Natural killer cell treated with Interleukin-12 subunit alpha and Interleukin-12 subunit beta and Interleukin-15 and Interleukin-18, amount 100 ng/mL, for 72 hours (primary cell): ENCODE results near the gene GRIN3B. TPM values are rescaled to one million over a fixed set of nuclear protein-coding genes. Genes with fewer than 3 reads are reported as not detected.

ENCODE experiments used
- ATAC-seq, 2 donors: fragments of 150-1000 bp; cut with Tn5 transposase in 1 of 2; sonication (Bioruptor Pico), chemical (Tn5 transposase) in 1 of 2; 2 replicates each; pipeline ENCODE4 v1.10.0; 2021
- DNase-seq: peaks from one replicate; pipeline ENCODE4 v3.0.0; 2022; ENCODE audit warnings: low spot score
- H3K27ac Mint-ChIP-seq, 2 donors: 1 replicate in 1 of 2; 2 replicates in 1 of 2; pipeline ENCODE4 v1.8.0; 2022; ENCODE audit warnings: mixed read lengths in 2 of 2, mild to moderate bottlenecking in 1 of 2, moderate library complexity in 1 of 2
- H3K27me3 Mint-ChIP-seq, 2 donors: 1 replicate in 1 of 2; 2 replicates in 1 of 2; pipeline ENCODE4 v1.8.0; 2022; ENCODE audit warnings: mixed read lengths in 2 of 2
- H3K36me3 Mint-ChIP-seq: one replicate; pipeline ENCODE4 v1.8.0; 2022; ENCODE audit warnings: mixed read lengths
- H3K4me1 Mint-ChIP-seq, 2 donors: 1 replicate in 1 of 2; 2 replicates in 1 of 2; pipeline ENCODE4 v1.8.0; 2022; ENCODE audit warnings: low read depth in 2 of 2, mixed read lengths in 2 of 2, mild to moderate bottlenecking in 1 of 2
- H3K4me3 Mint-ChIP-seq: one replicate; pipeline ENCODE4 v1.8.0; 2022; ENCODE audit warnings: mixed read lengths
- H3K9me3 Mint-ChIP-seq: 2 replicates; pipeline ENCODE4 v1.8.0; 2022; ENCODE audit warnings: mixed read lengths
- total RNA-seq, 2 donors: library from RNA; stranded (reverse); gene quantifications; one replicate each; pipeline ENCODE4 v1.2.3, GENCODE V29; 2022

GRIN3B gene
- total RNA-seq, 2 donors from 2014 or later, result not detected

- no peak for ATAC-seq
- Mint-ChIP-seq H3K4me1 (peaks cover 6 to 8% of the 10 kb centered on the region in 2 donors), H3K27ac (no peak overlapping the region), H3K4me3 (no peak overlapping the region), H3K36me3 (no peaks in the 10 kb centered on the region), H3K27me3 (no peaks in the 10 kb centered on the region), H3K9me3 (no peaks in the 10 kb centered on the region)
- DNase-seq, result no peak
Measured at GRCh38 chr19:1012334-1012733, 12.1 kb downstream of the GRIN3B start.

GRCh38 chr19:1013218-1013617 is 13.0 kb downstream of the GRIN3B start:
- H3K9me3 Mint-ChIP-seq, result no peaks in the 10 kb centered on the region
- H3K4me3 Mint-ChIP-seq, result no peak overlapping the region
- ATAC-seq (no peak), DNase-seq (no peak)
- peaks cover 14 to 15% of the 10 kb centered on the region in 2 donors for H3K4me1 Mint-ChIP-seq
- no peak overlapping the region for H3K27ac Mint-ChIP-seq
- no peaks in the 10 kb centered on the region for H3K27me3 Mint-ChIP-seq
- H3K36me3 Mint-ChIP-seq, result no peaks in the 10 kb centered on the region

GRCh38 chr19:1014161-1015060 is 14.2 kb downstream of the GRIN3B start:
- ATAC-seq (no peak), DNase-seq (no peak)
- Mint-ChIP-seq H3K4me3 (no peak overlapping the region), H3K27ac (no peak overlapping the region), H3K27me3 (no peaks in the 10 kb centered on the region), H3K4me1 (peaks cover 14 to 15% of the 10 kb centered on the region in 2 donors), H3K9me3 (no peaks in the 10 kb centered on the region), H3K36me3 (no peaks in the 10 kb centered on the region)

DNA sequence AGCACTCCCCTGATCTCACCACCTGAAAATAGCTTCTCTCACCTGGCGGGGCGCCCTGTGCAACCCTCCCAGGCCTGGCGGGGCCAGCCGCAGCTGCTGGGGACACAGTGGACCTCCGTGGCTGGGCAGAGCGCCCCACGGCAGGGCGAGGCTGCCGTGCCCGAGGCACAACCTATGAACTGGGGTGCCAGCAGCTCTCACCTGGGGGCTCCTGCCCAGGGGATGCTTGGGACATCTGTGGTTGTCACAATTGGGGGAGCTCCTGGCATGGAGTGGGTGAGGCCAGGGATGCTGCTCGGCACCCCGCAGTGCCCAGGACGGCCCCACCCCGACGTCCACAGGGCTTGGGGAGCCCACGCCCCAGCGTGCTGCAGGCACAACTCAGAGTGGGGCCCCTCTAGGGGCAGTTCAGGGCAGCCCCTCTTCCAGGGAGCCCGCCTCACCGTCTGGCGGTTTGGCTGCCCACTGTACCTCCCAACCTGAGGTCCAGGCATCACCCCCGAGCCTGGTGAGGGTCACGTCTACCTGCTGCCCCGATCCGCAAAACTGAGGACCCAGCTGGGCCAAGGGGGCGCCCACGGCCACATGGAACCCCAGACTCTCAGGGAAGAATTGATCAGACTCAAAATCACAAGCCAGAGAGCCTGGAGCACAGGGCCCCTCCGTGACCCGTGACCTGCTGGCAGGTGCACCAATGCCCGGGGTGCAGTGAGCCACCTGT is 15.0 kb downstream of the GRIN3B start:
- H3K9me3 Mint-ChIP-seq, result no peaks in the 10 kb centered on the region
- no peak for ATAC-seq
- H3K36me3 Mint-ChIP-seq, result no peaks in the 10 kb centered on the region
- H3K4me1 Mint-ChIP-seq, result peaks cover 18% of the 10 kb centered on the region in 2 donors
- no peak overlapping the region for H3K27ac Mint-ChIP-seq
- no peaks in the 10 kb centered on the region for H3K27me3 Mint-ChIP-seq
- no peak overlapping the region for H3K4me3 Mint-ChIP-seq
- no peak for DNase-seq

DNA sequence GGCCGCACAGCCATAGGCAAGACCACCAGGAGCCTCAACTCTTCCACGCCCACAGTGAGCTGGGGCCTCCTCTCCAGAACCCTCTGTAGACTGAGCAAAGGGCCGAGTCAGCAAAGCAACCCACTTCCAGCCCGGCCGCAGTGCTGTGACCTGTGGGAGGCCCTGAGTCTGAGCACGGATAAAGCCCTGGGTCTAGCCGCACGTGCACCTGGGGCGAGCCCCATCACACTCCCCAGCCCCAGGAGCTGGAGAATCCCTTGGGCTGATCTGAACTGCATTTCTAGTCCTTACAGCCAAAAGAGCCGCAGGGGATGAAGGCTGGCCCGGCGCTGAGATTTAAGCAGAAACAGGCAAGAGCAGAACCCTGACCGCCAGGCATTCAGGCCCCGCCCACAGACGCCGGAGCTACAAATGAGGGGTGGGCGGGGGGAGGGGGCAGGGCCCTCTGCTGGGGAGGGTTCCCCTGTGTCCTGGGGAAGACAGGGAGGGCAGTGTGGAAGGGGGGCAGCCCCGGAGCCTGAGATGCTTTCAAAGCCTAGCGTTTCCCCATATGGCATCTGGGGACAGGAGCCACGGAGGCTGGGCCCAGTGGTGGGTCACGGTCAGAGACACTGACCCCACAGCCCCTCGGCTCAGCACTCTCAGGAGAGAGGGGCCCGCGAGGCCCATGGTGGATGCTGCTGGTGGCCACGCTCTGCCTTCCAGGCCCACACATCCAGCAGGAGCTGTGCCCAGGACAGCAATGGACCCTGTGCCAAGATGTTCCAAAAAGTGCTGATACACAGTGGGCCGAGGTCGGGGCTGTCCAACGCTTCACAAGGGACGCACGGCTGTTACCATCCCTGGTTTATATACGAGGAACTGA is 15.8 kb downstream of the GRIN3B start:
- DNase-seq, result no peak
- no peak for ATAC-seq
- H3K4me1 Mint-ChIP-seq, result peaks cover 18 to 19% of the 10 kb centered on the region in 2 donors
- no peaks in the 10 kb centered on the region for H3K36me3 Mint-ChIP-seq
- H3K9me3 Mint-ChIP-seq, result no peaks in the 10 kb centered on the region
- H3K27me3 Mint-ChIP-seq, result no peaks in the 10 kb centered on the region
- no peak overlapping the region for H3K27ac Mint-ChIP-seq
- no peak overlapping the region for H3K4me3 Mint-ChIP-seq

GRCh38 chr19:1016647-1017114 is 16.5 kb downstream of the GRIN3B start:
- no peak for DNase-seq
- Mint-ChIP-seq H3K9me3 (no peaks in the 10 kb centered on the region), H3K4me1 (peaks cover 24 to 26% of the 10 kb centered on the region in 2 donors), H3K4me3 (peak overlapping the region; percentile 31), H3K27ac (peak overlapping the region in 1 of 2 donors; percentile 64), H3K36me3 (no peaks in the 10 kb centered on the region), H3K27me3 (no peaks in the 10 kb centered on the region)
- ATAC-seq, result no peak

DNA sequence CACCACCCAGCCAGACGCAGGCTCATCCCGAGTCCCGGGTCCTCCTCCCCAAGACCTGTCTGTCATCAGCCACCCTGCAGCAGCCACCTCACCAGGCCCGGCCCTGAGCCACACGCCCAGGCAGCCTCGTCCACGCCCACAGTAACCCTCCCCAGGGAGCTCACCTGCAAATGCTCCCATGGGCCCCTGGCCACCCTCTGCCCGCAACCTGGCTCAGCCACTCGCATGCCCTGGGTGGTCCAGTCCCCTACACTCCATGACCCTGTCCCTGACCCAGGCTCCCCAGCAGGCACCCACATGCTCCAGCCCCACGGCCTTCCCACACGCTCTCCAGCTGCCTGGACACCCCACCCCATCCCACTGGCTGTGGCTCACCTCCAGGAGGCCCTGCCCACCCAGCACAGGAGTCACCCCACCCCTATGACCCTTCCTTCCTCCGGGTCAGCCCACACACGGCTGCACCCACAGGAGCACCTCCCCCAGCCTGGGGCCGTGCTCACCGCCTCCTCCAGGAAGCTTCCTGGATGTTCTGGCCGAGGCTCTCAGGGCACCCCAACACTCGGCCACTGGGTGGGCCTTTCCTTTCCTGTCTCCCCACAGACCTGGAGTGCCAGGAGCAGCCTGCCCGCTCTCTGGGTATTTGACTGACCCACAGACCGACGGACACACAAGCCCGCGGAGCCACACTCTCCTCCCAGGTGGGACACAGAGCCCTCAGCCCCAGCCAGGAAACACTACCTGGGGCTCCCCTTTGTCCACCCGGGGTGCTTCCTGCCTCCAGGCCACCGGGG is 17.1 kb downstream of the GRIN3B start:
- Mint-ChIP-seq H3K4me3 (peak overlapping the region; percentile 31), H3K36me3 (no peaks in the 10 kb centered on the region), H3K4me1 (peaks cover 26 to 28% of the 10 kb centered on the region in 2 donors), H3K9me3 (no peaks in the 10 kb centered on the region), H3K27me3 (no peaks in the 10 kb centered on the region), H3K27ac (peak overlapping the region; percentile 39 to 64)
- DNase-seq (no peak), ATAC-seq (no peak)

GRCh38 chr19:1017906-1018305 is 17.7 kb downstream of the GRIN3B start:
- Mint-ChIP-seq H3K27ac (peak overlapping the region; percentile 39 to 64), H3K4me1 (peaks cover 26 to 28% of the 10 kb centered on the region in 2 donors), H3K4me3 (peak overlapping the region; percentile 99), H3K9me3 (no peaks in the 10 kb centered on the region), H3K27me3 (no peaks in the 10 kb centered on the region), H3K36me3 (no peaks in the 10 kb centered on the region)
- no peak for ATAC-seq
- no peak for DNase-seq

- no peak for DNase-seq
- Mint-ChIP-seq H3K9me3 (no peaks in the 10 kb centered on the region), H3K27ac (peak overlapping the region; percentile 39 to 64), H3K4me1 (peaks cover 26 to 28% of the 10 kb centered on the region in 2 donors), H3K4me3 (peak overlapping the region; percentile 99), H3K36me3 (no peaks in the 10 kb centered on the region), H3K27me3 (no peaks in the 10 kb centered on the region)
- no peak for ATAC-seq
Measured at GRCh38 chr19:1018393-1018792, 18.2 kb downstream of the GRIN3B start.

GRCh38 chr19:1018932-1019615 is 18.9 kb downstream of the GRIN3B start:
- no peak overlapping the region for H3K27ac Mint-ChIP-seq
- no peaks in the 10 kb centered on the region for H3K9me3 Mint-ChIP-seq
- H3K36me3 Mint-ChIP-seq, result no peaks in the 10 kb centered on the region
- H3K4me3 Mint-ChIP-seq, result peak overlapping the region; percentile 99
- H3K4me1 Mint-ChIP-seq, result peaks cover 26 to 28% of the 10 kb centered on the region in 2 donors
- DNase-seq, result no peak
- no peaks in the 10 kb centered on the region for H3K27me3 Mint-ChIP-seq
- no peak for ATAC-seq

DNA sequence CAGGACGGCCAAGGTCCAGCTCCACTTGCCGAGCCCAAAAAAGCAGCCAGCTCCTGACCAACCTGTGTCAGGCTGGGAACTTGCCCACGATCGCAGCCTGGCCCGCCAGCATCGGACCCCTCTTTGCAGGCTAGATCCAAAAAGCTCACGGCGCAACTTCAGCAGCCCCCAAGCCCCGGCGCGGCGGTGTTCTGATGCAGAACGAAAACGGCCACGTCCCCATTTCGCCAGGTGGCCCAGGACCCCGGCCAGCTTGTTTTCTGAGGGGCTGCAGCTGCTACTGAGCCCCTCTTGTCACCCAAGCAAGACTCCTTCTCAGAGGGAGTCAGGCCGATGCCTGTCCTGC is 19.4 kb downstream of the GRIN3B start:
- Mint-ChIP-seq H3K27me3 (no peaks in the 10 kb centered on the region), H3K9me3 (no peaks in the 10 kb centered on the region), H3K4me3 (peak overlapping the region; percentile 99), H3K36me3 (no peaks in the 10 kb centered on the region), H3K4me1 (peaks cover 23 to 28% of the 10 kb centered on the region in 2 donors), H3K27ac (peak overlapping the region; percentile 93 to 99)
- no peak for DNase-seq
- no peak for ATAC-seq

DNA sequence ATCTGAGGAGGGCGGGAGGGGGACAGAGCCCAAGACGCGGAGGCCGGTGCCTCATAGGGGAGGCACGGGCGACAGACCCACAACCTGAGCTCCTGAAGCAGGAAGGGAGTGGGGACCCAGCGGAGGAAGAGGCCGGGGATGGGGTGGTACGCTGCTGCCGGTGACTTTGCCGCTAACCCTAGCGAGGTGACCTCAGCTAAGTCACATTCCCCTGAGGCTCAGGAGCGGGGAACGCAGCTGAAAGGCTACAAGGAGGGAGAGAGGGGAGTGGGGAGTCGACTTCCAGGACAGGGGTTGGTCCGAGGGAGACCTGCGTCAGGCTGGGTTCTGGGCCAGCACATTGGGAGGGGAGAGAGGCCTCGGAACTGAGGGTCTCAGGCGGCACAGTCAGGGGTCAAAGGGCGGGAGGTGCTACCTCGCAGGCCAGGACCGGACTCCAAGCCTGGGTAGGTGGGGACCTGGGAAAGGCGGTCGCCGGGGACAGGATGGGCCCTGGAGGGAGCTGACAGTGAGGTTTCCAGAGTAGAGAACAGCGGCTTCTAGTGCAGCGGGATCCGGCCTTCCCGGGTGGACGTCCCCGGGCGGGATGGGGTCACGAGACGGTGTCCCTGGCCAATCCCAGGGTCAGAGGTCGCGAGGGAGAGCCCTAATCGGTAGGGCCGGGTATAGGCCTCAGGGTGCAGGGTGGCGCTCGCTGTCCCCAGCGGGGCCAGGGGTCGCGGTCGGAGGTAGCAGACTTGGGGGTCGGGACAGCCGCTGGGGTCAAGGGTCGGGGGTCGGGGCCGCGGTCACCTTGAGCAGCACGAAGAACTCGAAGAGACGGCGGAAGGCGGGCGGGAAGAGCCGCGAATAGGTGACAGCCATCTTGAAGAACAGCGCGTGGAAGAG is 20.0 kb downstream of the GRIN3B start:
- H3K4me3 Mint-ChIP-seq, result peak overlapping the region; percentile 99
- no peak for ATAC-seq
- no peak for DNase-seq
- H3K36me3 Mint-ChIP-seq, result no peaks in the 10 kb centered on the region
- peak overlapping the region; percentile 93 to 99 for H3K27ac Mint-ChIP-seq
- peaks cover 23 to 28% of the 10 kb centered on the region in 2 donors for H3K4me1 Mint-ChIP-seq
- no peaks in the 10 kb centered on the region for H3K27me3 Mint-ChIP-seq
- no peaks in the 10 kb centered on the region for H3K9me3 Mint-ChIP-seq
